Suprapubic skin (tissue), 4 donors: ENCODE measurements around the gene CCL28.
"Not testable (repeated sequence)": the region's sequence is repeated elsewhere in the genome, so short reads cannot be mapped to it uniquely, and the experiment has no call there.

Experiments
- EP300 ChIP-seq: sonication (generic); formaldehyde crosslinking; IDR thresholded peaks from one replicate; pipeline ENCODE4 v1.6.1; 2017; ENCODE audit warnings: antibody characterized with exemption
- POLR2A ChIP-seq, 2 donors: fragments of 450-650 bp; IDR thresholded peaks; one replicate each; pipeline ENCODE4 v1.6.1; 2017; ENCODE audit warnings: antibody characterized with exemption in 2 of 2, mild to moderate bottlenecking in 2 of 2, moderate library complexity in 2 of 2
- POLR2AphosphoS5 ChIP-seq, 3 donors: sonication (generic); formaldehyde crosslinking; IDR thresholded peaks; one replicate each; pipeline ENCODE4 v1.6.1; 2017; ENCODE audit warnings: antibody characterized with exemption in 3 of 3
- TF ChIP-seq, protein P1 (sequence below), 2 donors: fragments of 200-600 bp in 1 of 2; fragments of 450-650 bp in 1 of 2; sonication (generic) in 1 of 2; IDR thresholded peaks; one replicate each; pipeline ENCODE4 v1.5.1; 2016 to 2019; ENCODE audit warnings: antibody characterized with exemption in 2 of 2, mild to moderate bottlenecking in 1 of 2, moderate library complexity in 1 of 2

DNA sequence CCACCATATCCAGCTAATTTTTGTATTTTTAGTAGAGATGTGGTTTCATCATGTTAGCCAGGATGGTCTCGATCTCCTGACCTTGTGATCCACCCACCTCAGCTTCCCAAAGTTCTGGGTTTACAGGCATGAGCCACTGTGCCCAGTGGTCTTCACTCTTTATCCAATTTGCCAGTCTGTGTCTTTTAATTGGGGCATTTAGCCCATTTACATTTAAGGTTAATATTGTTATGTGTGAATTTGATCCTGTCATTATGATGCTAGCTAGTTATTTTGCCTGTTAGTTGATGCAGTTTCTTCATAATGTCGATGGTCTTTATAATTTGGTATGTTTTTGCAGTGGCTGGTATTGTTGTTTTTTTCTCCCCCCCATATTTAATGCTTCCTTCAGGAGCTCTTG lies 47.0 kb downstream of the CCL28 start:
- not testable (repeated sequence) for TF ChIP-seq POLR2AphosphoS5 (IDR thresholded peaks at IDR 0.05); POLR2A (IDR thresholded peaks at IDR 0.05); EP300
- TF ChIP-seq, protein P1, sequence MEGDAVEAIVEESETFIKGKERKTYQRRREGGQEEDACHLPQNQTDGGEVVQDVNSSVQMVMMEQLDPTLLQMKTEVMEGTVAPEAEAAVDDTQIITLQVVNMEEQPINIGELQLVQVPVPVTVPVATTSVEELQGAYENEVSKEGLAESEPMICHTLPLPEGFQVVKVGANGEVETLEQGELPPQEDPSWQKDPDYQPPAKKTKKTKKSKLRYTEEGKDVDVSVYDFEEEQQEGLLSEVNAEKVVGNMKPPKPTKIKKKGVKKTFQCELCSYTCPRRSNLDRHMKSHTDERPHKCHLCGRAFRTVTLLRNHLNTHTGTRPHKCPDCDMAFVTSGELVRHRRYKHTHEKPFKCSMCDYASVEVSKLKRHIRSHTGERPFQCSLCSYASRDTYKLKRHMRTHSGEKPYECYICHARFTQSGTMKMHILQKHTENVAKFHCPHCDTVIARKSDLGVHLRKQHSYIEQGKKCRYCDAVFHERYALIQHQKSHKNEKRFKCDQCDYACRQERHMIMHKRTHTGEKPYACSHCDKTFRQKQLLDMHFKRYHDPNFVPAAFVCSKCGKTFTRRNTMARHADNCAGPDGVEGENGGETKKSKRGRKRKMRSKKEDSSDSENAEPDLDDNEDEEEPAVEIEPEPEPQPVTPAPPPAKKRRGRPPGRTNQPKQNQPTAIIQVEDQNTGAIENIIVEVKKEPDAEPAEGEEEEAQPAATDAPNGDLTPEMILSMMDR (IDR thresholded peaks at IDR 0.05): not testable (repeated sequence)
